WTC11 (cell line): Measurements from ENCODE around the gene DPP7.

ENCODE experiments used
- CTCF ChIP-seq: fragments of 200-600 bp; IDR thresholded peaks from 2 replicates; pipeline ENCODE4 v1.8.0; 2022; ENCODE audit warnings: antibody characterized with exemption
- E2F1 ChIP-seq: sonication (generic); formaldehyde crosslinking; IDR thresholded peaks from 2 replicates; pipeline ENCODE4 v1.8.0; 2022; ENCODE audit warnings: mild to moderate bottlenecking, missing genetic modification reagents
- E2F4 ChIP-seq: sonication (generic); formaldehyde crosslinking; IDR thresholded peaks from 2 replicates; pipeline ENCODE4 v1.8.1; 2022; ENCODE audit warnings: low read depth, mild to moderate bottlenecking, moderate library complexity, missing genetic modification reagents, borderline replicate concordance
- ESRRA ChIP-seq: sonication (generic); formaldehyde crosslinking; IDR thresholded peaks from 2 replicates; pipeline ENCODE4 v1.8.1; 2022; ENCODE audit warnings: mild to moderate bottlenecking, missing genetic modification reagents, borderline replicate concordance
- FOXJ3 ChIP-seq: sonication (generic); formaldehyde crosslinking; IDR thresholded peaks from 2 replicates; pipeline ENCODE4 v1.9.0; 2021; ENCODE audit warnings: missing genetic modification reagents, mild to moderate bottlenecking, borderline replicate concordance
- FOXK1 ChIP-seq: sonication (generic); formaldehyde crosslinking; IDR thresholded peaks from 2 replicates; pipeline ENCODE4 v1.8.0; 2022; ENCODE audit warnings: mild to moderate bottlenecking, moderate library complexity, missing genetic modification reagents
- MAX ChIP-seq: sonication (generic); formaldehyde crosslinking; IDR thresholded peaks from 2 replicates; pipeline ENCODE4 v1.8.0; 2022; ENCODE audit warnings: mild to moderate bottlenecking, missing genetic modification reagents
- NFATC4 ChIP-seq: fragments of 250-450 bp; sonication (Bioruptor Pico); IDR thresholded peaks from 2 replicates; pipeline ENCODE4 v1.9.0; 2021; ENCODE audit warnings: mild to moderate bottlenecking
- NFE2L1 ChIP-seq: sonication (generic); formaldehyde crosslinking; IDR thresholded peaks from 2 replicates; pipeline ENCODE4 v1.8.1; 2023; ENCODE audit warnings: missing genetic modification reagents
- NR2C2 ChIP-seq: sonication (generic); formaldehyde crosslinking; IDR thresholded peaks from 2 replicates; pipeline ENCODE4 v1.8.0; 2022; ENCODE audit warnings: mild to moderate bottlenecking, missing genetic modification reagents
- SMAD3 ChIP-seq: sonication (generic); formaldehyde crosslinking; IDR thresholded peaks from 2 replicates; pipeline ENCODE4 v1.8.0; 2022; ENCODE audit warnings: missing genetic modification reagents, mild to moderate bottlenecking, borderline replicate concordance
- SP1 ChIP-seq: sonication (generic); formaldehyde crosslinking; conservative IDR thresholded peaks from 2 replicates; pipeline ENCODE4 v1.8.1; 2022; ENCODE audit warnings: missing genetic modification reagents
- TEAD1 ChIP-seq: sonication (generic); formaldehyde crosslinking; IDR thresholded peaks from 2 replicates; pipeline ENCODE4 v1.8.0; 2022; ENCODE audit warnings: mild to moderate bottlenecking, missing genetic modification reagents
- USF2 ChIP-seq: sonication (generic); formaldehyde crosslinking; IDR thresholded peaks from 2 replicates; pipeline ENCODE4 v1.8.1; 2023; ENCODE audit warnings: mild to moderate bottlenecking, missing genetic modification reagents, moderate library complexity

GRCh38 chr9:137116027-137116507 is 1.5 kb upstream of the DPP7 start:
- TF ChIP-seq CTCF (no peak), NR2C2 (CRISPR knock-in tag) (no peak), MAX (CRISPR knock-in tag) (no peak), USF2 (CRISPR knock-in tag) (no peak), SP1 (CRISPR knock-in tag) (no peak), E2F1 (CRISPR knock-in tag) (no peak), TEAD1 (CRISPR knock-in tag) (no peak), NFATC4 (CRISPR knock-in tag) (no peak), SMAD3 (CRISPR knock-in tag) (no peak), FOXJ3 (CRISPR knock-in tag) (no peak), NFE2L1 (CRISPR knock-in tag) (no peak), E2F4 (no peak), FOXK1 (no peak), ESRRA (CRISPR knock-in tag) (no peak)
